Muscle of leg (tissue), 11 donors: ENCODE measurements around the gene ZGPAT. TPM values are rescaled to one million over a fixed set of nuclear protein-coding genes. Genes with fewer than 3 reads are reported as not detected.
A peak's percentile ranks its signal among the peaks of the same experiment; 100 is the strongest.

Experiments
- DNase-seq: peaks from one replicate; pipeline ENCODE4 v3.0.0; 2013
- H3K27ac ChIP-seq: one replicate; pipeline ENCODE4 v1.5.1; 2013; ENCODE audit warnings: mild to moderate bottlenecking, low read length, control low read depth
- H3K27me3 ChIP-seq: one replicate; pipeline ENCODE4 v1.6.1; 2013; ENCODE audit warnings: low read length; ENCODE audit not compliant: control insufficient read depth, insufficient read depth
- H3K36me3 ChIP-seq: one replicate; pipeline ENCODE4 v1.6.1; 2013; ENCODE audit warnings: low read length; ENCODE audit not compliant: control insufficient read depth, insufficient read depth
- H3K4me1 ChIP-seq: one replicate; pipeline ENCODE4 v1.6.1; 2013; ENCODE audit warnings: low read length; ENCODE audit not compliant: control insufficient read depth, insufficient read depth
- H3K4me3 ChIP-seq: one replicate; pipeline ENCODE4 v1.5.1; 2013; ENCODE audit warnings: low read length, control low read depth
- H3K9me3 ChIP-seq: replicated peaks from 2 replicates; pipeline ENCODE4 v1.6.1; 2013; ENCODE audit warnings: low read depth, low read length; ENCODE audit not compliant: control insufficient read depth
- WGBS: methylation state at CpG from one replicate; pipeline ENCODE4 v1.1.5; 2013; ENCODE audit warnings: missing lambda C conversion rate; ENCODE audit not compliant: insufficient coverage; 5-methylcytosine and 5-hydroxymethylcytosine counted together
- polyA plus RNA-seq, 8 donors: library from polyadenylated mRNA; unstranded; fragments of 120-200 nt; gene quantifications; one replicate each; pipeline versions ENCODE4 v1.2.1 to v1.2.3, GENCODE V29; 2013; ENCODE audit warnings: inconsistent platforms in 1 of 8, low replicate concordance in 1 of 8; ENCODE audit not compliant: insufficient read length in 8 of 8, insufficient read depth in 1 of 8
- total RNA-seq: library from RNA; stranded (reverse); fragments of 120-200 nt; gene quantifications from one replicate; pipeline ENCODE4 v1.2.4, GENCODE V29; 2013

Gene ZGPAT
- total and polyA plus RNA-seq, 9 donors: 13.0 to 18.2 (median 16.2) TPM

DNA sequence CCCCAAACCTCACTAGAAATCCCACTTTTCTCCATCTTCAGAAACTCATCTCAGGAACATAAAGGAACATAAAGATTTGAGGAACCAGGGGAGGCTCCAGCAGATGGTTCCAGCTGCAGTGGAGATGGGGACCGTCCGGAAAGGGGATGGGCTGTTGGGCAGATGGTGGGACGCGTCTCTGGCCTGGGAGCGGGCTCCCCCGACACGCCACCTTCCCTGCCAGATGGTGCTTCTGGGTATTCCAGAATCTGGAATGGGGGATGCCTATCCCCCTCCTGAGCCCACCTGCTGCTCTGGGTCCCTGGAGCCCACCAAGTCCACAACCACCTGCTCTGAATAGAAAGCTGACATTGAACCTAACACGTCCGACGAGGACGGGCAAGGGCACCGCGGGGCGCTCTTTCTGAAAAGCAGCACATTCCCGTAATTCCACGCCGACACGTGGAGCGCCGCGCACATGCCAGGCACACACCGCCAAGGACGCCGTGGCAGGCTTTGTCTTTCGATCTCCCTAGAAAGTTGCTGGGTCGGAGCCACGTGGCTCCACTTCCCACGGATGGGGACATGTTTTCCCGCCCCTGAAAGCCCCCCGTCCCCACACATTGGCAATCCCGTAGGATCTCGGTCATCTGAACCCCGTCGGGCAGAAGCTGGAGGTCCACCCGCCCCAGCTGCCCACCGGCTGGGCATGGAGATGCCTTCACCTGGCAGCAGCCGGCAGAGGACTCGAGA lies 59.0 kb downstream of the ZGPAT start:
- DNase-seq: no peak
- WGBS: 84% methylated on average over 34 of the region's 38 CpGs
- Histone ChIP-seq H3K4me3 (no peak overlapping the region), H3K27ac (peak overlapping the region; percentile 65), H3K4me1 (peaks cover 18% of the 10 kb centered on the region), H3K9me3 (no peaks in the 10 kb centered on the region), H3K36me3 (peaks cover 59% of the 10 kb centered on the region), H3K27me3 (no peaks in the 10 kb centered on the region)

DNA sequence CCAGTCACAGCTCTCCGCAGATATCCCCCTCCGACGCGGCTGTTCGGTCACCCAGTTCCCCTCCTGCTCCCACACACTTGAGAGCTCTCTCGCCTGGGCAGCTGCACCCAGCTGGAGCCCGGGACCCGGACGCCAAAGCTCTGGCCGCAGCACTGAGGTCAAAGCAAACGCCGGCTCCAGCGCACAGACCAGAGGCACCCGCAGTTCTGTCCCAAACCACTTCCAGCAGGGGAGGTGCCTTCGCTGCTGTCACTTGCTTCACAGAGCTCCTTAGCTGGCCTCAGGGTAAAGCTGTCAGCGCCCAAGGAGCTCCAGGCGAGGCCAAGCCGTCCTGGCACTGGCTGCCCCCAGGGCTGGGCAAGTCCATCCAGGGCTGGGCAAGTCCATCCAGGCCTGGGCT lies 59.6 kb downstream of the ZGPAT start:
- Histone ChIP-seq H3K27me3 (no peaks in the 10 kb centered on the region), H3K36me3 (peaks cover 59% of the 10 kb centered on the region), H3K4me1 (peaks cover 18% of the 10 kb centered on the region), H3K27ac (peak overlapping the region; percentile 65), H3K9me3 (no peaks in the 10 kb centered on the region), H3K4me3 (no peak overlapping the region)
- WGBS: 73% methylated on average over 18 of the region's 18 CpGs
- peak; percentile 46 for DNase-seq

DNA sequence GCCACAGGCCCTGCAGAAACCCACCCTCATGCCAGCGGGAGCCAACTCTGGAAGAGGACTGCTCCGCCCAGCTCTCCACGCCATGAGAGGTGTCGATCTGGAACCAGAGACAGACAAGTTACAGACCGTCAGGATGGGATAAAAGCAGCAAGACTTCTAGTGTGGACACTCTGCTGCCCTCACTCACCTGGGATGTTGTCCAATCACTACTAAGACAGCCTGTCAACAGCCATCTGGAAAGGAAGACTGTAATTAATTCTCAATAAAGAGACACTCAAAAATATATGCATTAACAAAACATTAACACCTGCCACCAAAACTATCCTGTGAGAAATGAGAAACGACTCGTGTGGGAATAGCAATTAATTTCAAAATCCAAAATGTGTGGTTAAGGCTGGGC lies 60.0 kb downstream of the ZGPAT start:
- Histone ChIP-seq H3K4me1 (peaks cover 18% of the 10 kb centered on the region), H3K27ac (no peak overlapping the region), H3K9me3 (no peaks in the 10 kb centered on the region), H3K4me3 (no peak overlapping the region), H3K27me3 (no peaks in the 10 kb centered on the region), H3K36me3 (peaks cover 59% of the 10 kb centered on the region)
- WGBS: 71% methylated on average over 5 of the region's 7 CpGs
- DNase-seq: no peak

DNA sequence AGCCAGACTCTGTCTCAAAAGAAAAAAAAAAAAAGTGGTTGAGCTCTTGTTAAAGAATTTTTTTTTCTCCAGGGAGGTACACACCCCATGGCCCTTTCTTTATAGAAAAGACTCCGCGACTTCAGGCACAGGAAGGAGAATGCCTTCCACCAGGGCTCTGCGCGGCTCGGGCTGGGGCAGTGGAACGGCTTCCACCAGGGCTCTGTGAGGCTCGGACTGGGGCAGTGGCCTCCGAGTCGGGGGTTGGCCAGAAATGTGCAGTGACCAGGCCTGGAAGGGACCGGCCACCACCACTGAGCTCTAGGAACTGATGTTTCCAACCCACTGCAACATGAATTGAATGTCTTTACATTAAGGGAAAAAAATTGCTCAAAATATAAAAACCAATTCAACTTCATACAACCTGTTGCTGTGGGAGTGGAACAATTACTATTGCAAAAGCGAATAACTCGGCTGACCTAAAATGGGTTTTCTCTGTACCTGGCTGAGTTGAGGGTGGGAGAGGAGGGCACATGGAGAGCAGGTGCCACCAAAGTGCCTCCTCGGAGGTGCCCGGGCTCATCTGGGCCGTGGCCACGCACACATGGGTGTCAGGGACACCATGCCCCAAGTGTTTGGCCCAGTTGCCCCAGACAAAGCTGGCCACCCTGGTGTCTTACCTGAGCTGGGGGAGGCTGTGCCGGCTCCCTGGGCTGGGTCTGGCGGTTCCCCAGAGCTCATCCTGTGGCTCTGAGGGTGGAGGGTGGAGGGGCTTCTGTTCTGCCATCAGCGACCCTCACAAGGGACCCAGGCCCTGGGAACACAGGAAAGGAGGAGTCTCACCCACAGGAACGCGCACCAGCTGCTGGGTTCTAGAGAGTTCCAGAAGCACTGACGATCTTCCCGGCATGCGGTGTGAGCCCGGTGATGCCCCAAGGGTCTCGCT lies 61.0 kb downstream of the ZGPAT start:
- peaks cover 21% of the 10 kb centered on the region for H3K4me1 ChIP-seq
- H3K36me3 ChIP-seq: peaks cover 55% of the 10 kb centered on the region
- no peaks in the 10 kb centered on the region for H3K27me3 ChIP-seq
- DNase-seq: no peak
- no peaks in the 10 kb centered on the region for H3K9me3 ChIP-seq
- H3K27ac ChIP-seq: no peak overlapping the region
- WGBS: 92% methylated on average over 23 of the region's 26 CpGs
- no peak overlapping the region for H3K4me3 ChIP-seq

DNA sequence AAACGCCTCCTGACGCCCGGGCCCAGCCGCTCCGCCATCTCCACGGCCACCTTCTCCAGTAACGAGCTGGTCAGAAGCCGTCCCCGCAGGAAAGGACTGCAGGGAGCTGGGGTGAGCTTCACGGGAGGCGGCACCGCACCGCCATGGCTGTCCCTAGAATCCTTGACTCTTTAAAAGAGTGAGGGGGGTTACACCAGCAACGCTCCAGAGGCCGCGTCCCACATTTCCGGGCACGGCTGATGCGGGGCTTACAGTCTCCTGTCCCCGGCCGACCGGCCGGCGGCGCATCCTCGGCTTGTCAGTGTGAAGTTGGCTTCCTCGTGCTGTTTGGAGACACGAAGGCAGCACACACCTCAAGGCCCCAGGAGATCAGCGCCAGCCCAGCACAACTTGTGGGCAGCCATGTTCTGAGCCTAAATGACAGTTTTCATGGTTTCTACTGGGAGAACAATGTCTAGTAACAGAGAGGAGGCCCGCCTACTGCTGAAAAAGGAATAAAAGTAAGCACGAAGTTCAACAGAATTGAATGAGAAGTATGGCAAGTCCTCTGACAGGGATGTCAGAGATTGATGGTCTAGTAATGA lies 62.1 kb downstream of the ZGPAT start:
- Histone ChIP-seq H3K4me3 (no peak overlapping the region), H3K36me3 (peaks cover 52% of the 10 kb centered on the region), H3K27me3 (no peaks in the 10 kb centered on the region), H3K27ac (no peak overlapping the region), H3K9me3 (no peaks in the 10 kb centered on the region), H3K4me1 (peaks cover 27% of the 10 kb centered on the region)
- DNase-seq: no peak
- WGBS: 91% methylated on average over 29 of the region's 31 CpGs

DNA sequence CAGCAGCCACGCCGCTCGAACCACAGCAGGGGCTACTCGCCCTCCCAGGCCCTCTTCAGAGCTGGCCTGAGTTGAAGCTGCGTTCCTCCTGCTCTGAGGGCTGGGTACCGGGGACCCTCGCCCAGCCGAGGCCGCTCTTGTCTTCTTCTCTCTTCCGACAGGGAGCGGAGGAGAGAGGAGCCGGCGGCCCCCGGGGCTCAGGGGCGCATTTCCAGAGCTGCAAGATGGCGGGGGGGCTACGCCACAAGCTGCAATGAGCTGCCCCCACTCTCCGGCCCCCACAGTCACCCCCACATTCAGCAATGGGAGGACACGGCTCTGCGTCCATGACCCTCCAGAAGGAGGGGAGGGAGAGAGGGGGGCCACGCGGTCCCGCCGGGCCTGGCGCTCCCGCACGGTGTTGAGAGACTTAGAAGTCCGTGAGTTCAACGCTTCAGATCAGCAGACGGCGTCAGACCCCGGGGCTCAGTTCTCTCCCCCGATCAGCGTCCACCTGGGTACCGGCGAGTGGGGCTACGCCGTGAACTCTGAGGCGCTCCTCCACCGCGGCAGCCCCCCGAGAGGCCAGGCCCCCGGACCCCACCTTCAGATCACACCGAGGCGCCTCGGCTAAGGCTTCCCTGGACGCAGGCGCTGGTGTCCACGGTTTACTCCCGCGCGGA lies 63.3 kb downstream of the ZGPAT start:
- H3K36me3 ChIP-seq: peaks cover 54% of the 10 kb centered on the region
- WGBS: 93% methylated on average over 40 of the region's 52 CpGs
- DNase-seq: no peak
- H3K9me3 ChIP-seq: no peaks in the 10 kb centered on the region
- H3K27me3 ChIP-seq: no peaks in the 10 kb centered on the region
- peaks cover 36% of the 10 kb centered on the region for H3K4me1 ChIP-seq
- H3K27ac ChIP-seq: no peak overlapping the region
- H3K4me3 ChIP-seq: no peak overlapping the region

DNA sequence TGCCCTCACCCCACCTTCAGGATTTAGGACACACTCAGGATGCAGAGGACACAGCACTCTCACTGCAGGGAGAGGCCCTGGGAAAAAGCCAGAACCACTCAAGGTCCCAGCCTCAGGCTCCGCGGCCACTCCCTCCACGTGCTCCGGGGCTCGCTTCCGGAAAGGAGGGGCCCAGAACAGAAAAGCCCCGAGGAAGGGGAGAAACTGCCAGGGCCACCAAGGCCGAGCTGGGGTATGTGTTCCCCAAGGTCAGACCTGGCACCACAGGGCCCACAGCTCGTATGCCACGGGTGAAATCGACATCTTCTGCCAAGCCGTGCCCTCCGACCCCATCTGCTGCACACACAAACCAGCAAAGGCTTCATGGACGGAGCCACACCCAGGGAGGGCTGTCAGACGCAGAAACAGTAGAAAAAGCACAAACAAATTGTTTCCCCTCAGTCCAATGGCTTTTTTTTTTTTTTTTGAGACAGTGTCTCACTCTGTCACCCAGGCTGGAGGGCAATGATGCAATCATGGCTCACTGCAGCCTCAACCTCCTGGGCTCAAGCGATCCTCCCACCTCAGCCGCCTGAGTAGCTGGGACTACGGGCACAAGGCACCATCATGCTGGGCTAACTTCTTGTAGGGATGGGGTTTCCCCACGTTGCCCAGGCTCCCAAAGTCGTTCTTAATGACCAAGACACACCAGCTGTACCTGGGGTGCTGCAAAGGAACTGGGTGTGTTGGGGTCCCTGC lies 65.1 kb downstream of the ZGPAT start:
- no peak for DNase-seq
- Histone ChIP-seq H3K4me1 (peaks cover 21% of the 10 kb centered on the region), H3K9me3 (no peaks in the 10 kb centered on the region), H3K27ac (no peak overlapping the region), H3K4me3 (no peak overlapping the region), H3K36me3 (peaks cover 48% of the 10 kb centered on the region), H3K27me3 (no peaks in the 10 kb centered on the region)
- 81% methylated on average over 13 of the region's 20 CpGs for WGBS

DNA sequence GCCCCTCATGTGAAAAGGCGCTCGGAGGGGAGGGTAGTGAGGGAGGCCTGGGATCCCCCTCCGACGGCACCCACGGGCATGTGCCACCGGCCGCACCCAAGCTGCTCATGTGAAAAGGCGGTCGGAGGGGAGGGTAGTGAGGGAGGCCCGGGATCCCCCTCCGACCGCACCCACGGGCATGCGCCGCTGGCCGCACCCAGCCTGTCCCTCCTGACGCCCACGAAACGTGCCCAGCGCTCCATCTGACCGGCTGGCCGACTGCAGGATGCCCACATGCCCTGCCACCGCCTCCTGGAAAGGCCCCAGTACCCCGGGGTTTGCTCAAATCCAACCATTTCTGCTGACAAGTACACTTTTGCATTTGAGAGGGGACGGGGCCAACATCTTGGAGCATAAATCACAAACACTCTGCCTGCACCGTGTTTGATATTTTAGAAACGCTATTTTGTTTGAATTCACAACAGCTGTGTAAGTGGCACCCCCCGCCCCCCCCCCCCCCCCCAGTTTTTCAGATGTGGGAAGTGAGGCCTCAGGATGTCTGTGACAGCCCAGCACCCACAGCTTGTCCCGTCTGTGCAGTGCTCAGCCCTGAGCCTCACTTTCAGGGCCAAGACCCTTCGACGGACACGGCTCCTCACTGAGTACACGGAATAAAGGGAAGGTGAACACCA lies 65.9 kb downstream of the ZGPAT start:
- no peaks in the 10 kb centered on the region for H3K9me3 ChIP-seq
- DNase-seq: no peak
- H3K4me3 ChIP-seq: no peak overlapping the region
- no peaks in the 10 kb centered on the region for H3K27me3 ChIP-seq
- H3K4me1 ChIP-seq: peaks cover 21% of the 10 kb centered on the region
- H3K27ac ChIP-seq: no peak overlapping the region
- H3K36me3 ChIP-seq: peaks cover 41% of the 10 kb centered on the region
- 88% methylated on average over 22 of the region's 33 CpGs for WGBS

DNA sequence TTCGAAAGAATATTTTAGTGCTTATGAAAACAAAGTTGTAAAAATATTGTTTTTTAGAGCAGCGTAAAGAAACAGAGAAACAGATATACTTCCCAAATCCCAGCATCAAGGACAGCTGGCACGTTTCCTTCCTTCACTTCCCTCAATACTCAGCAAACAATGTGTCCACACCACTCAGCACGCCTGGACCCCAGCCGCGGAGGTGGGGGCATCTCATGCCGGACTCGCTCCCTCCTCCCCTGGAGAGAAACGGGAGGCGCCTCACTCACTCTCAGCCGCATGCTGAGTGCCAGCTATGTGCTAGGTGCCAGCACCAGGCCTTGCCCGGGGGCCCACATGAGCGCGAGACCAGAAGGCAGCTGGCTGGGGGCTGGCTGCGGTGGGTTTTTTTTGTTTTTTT lies 66.5 kb downstream of the ZGPAT start:
- Histone ChIP-seq H3K27me3 (no peaks in the 10 kb centered on the region), H3K4me1 (peaks cover 21% of the 10 kb centered on the region), H3K27ac (no peak overlapping the region), H3K4me3 (no peak overlapping the region), H3K36me3 (peaks cover 35% of the 10 kb centered on the region), H3K9me3 (no peaks in the 10 kb centered on the region)
- WGBS: 64% methylated on average over 7 of the region's 15 CpGs
- DNase-seq: peak; percentile 40
